ENCODE results near the gene ADAMTS4.

ADAMTS4 gene

GRCh38 chr1:161223805-161224694 is 25.2 kb upstream of the ADAMTS4 start:
- WGBS: 100% methylated on average over 4 of the region's 7 CpGs
- peaks cover 15% of the 10 kb centered on the region for H3K4me1 ChIP-seq (ENCODE audit: control insufficient read depth, insufficient read depth, low read depth, low read length)
- H3K4ac ChIP-seq (ENCODE audit: low read depth in 1 of 2, low read length in 2 of 2): no peak overlapping the region

GRCh38 chr1:161222175-161223019 is 23.5 kb upstream of the ADAMTS4 start:
- WGBS: 81% methylated on average over 6 of the region's 6 CpGs
- no peak overlapping the region for H3K23ac ChIP-seq (ENCODE audit: low read length in 2 of 2)
- no peak overlapping the region for H3K4me3 ChIP-seq (ENCODE audit: insufficient read depth in 1 of 2, low read depth in 1 of 2, low read length in 2 of 2)
- H2AK5ac ChIP-seq (ENCODE audit: low read length, severe bottlenecking): no peak overlapping the region
- H3K4me2 ChIP-seq (ENCODE audit: low read length, poor library complexity, severe bottlenecking): no peak overlapping the region
- H3K27ac ChIP-seq (ENCODE audit: low read length, poor library complexity, severe bottlenecking): no peak overlapping the region
- H3K14ac ChIP-seq (ENCODE audit: low read length in 2 of 2): no peak overlapping the region
- H3K36me3 ChIP-seq (ENCODE audit: control insufficient read depth in 1 of 2, insufficient read depth in 2 of 2, low read depth in 1 of 2, low read length in 2 of 2): no peaks in the 10 kb centered on the region
- H2BK15ac ChIP-seq (ENCODE audit: low read depth, poor library complexity, severe bottlenecking): no peak overlapping the region
- H3K9ac ChIP-seq (ENCODE audit: low read length): no peak overlapping the region
- H2BK12ac ChIP-seq (ENCODE audit: low read length in 2 of 2): no peak overlapping the region
- H3K4ac ChIP-seq (ENCODE audit: low read depth in 1 of 2, low read length in 2 of 2): no peak overlapping the region
- H2AFZ ChIP-seq (ENCODE audit: low read depth, low read length): no peak overlapping the region
- H2BK5ac ChIP-seq (ENCODE audit: low read depth, low read length, poor library complexity, severe bottlenecking): no peak overlapping the region
- H2BK120ac ChIP-seq (ENCODE audit: low read depth, low read length): no peak overlapping the region
- no peak for DNase-seq
- H3K9me3 ChIP-seq (ENCODE audit: control insufficient read depth, low read length): no peaks in the 10 kb centered on the region
- H4K8ac ChIP-seq (ENCODE audit: low read length): no peak overlapping the region
- H3K18ac ChIP-seq (ENCODE audit: low read depth in 1 of 2, low read length in 2 of 2): no peak overlapping the region
- peaks cover 14% of the 10 kb centered on the region for H3K4me1 ChIP-seq (ENCODE audit: control insufficient read depth, insufficient read depth, low read depth, low read length)
- peaks cover 0 to 6% of the 10 kb centered on the region in 2 experiments for H3K27me3 ChIP-seq (ENCODE audit: control insufficient read depth in 1 of 2, insufficient read depth in 1 of 2, low read length in 2 of 2)
- peaks cover 6% of the 10 kb centered on the region for H3K79me1 ChIP-seq (replicated peaks; ENCODE audit: low read length, poor library complexity, severe bottlenecking)
- H4K91ac ChIP-seq (ENCODE audit: low read length): no peak overlapping the region

More at GRCh38 chr1:161223805-161224694, 25.2 kb upstream of the ADAMTS4 start:
- Histone ChIP-seq H2AK5ac (ENCODE audit: low read length, severe bottlenecking) (no peak overlapping the region), H3K27ac (ENCODE audit: low read length, poor library complexity, severe bottlenecking) (no peak overlapping the region), H2BK12ac (ENCODE audit: low read length in 2 of 2) (no peak overlapping the region), H3K18ac (ENCODE audit: low read depth in 1 of 2, low read length in 2 of 2) (no peak overlapping the region), H3K4me3 (ENCODE audit: insufficient read depth in 1 of 2, low read depth in 1 of 2, low read length in 2 of 2) (no peak overlapping the region), H3K79me1 (replicated peaks; ENCODE audit: low read length, poor library complexity, severe bottlenecking) (peaks cover 14% of the 10 kb centered on the region), H2BK15ac (ENCODE audit: low read depth, poor library complexity, severe bottlenecking) (no peak overlapping the region), H2BK120ac (ENCODE audit: low read depth, low read length) (no peak overlapping the region), H3K23ac (ENCODE audit: low read length in 2 of 2) (no peak overlapping the region), H2AFZ (ENCODE audit: low read depth, low read length) (no peak overlapping the region), H3K14ac (ENCODE audit: low read length in 2 of 2) (no peak overlapping the region), H3K9me3 (ENCODE audit: control insufficient read depth, low read length) (no peaks in the 10 kb centered on the region), H4K8ac (ENCODE audit: low read length) (no peak overlapping the region), H3K9ac (ENCODE audit: low read length) (no peak overlapping the region), H3K36me3 (ENCODE audit: control insufficient read depth in 1 of 2, insufficient read depth in 2 of 2, low read depth in 1 of 2, low read length in 2 of 2) (peaks cover 11 to 14% of the 10 kb centered on the region in 2 experiments), H4K91ac (ENCODE audit: low read length) (no peak overlapping the region), H2BK5ac (ENCODE audit: low read depth, low read length, poor library complexity, severe bottlenecking) (no peak overlapping the region), H3K4me2 (ENCODE audit: low read length, poor library complexity, severe bottlenecking) (no peak overlapping the region), H3K27me3 (ENCODE audit: control insufficient read depth in 1 of 2, insufficient read depth in 1 of 2, low read length in 2 of 2) (peaks cover 0 to 6% of the 10 kb centered on the region in 2 experiments)
- no peak for DNase-seq

GRCh38 chr1:161220002-161220401 is 21.1 kb upstream of the ADAMTS4 start:
- Histone ChIP-seq H2BK5ac (ENCODE audit: low read depth, low read length, poor library complexity, severe bottlenecking) (no peak overlapping the region), H4K8ac (ENCODE audit: low read length) (no peak overlapping the region), H3K4ac (ENCODE audit: low read depth in 1 of 2, low read length in 2 of 2) (no peak overlapping the region), H2BK15ac (ENCODE audit: low read depth, poor library complexity, severe bottlenecking) (no peak overlapping the region), H3K18ac (ENCODE audit: low read depth in 1 of 2, low read length in 2 of 2) (no peak overlapping the region), H3K36me3 (ENCODE audit: control insufficient read depth in 1 of 2, insufficient read depth in 2 of 2, low read depth in 1 of 2, low read length in 2 of 2) (peaks cover 4 to 8% of the 10 kb centered on the region in 2 experiments), H3K27me3 (ENCODE audit: control insufficient read depth in 1 of 2, insufficient read depth in 1 of 2, low read length in 2 of 2) (peaks cover 0 to 6% of the 10 kb centered on the region in 2 experiments), H3K4me2 (ENCODE audit: low read length, poor library complexity, severe bottlenecking) (no peak overlapping the region), H3K14ac (ENCODE audit: low read length in 2 of 2) (no peak overlapping the region), H2AK5ac (ENCODE audit: low read length, severe bottlenecking) (no peak overlapping the region), H2BK12ac (ENCODE audit: low read length in 2 of 2) (no peak overlapping the region), H3K9ac (ENCODE audit: low read length) (no peak overlapping the region), H2AFZ (ENCODE audit: low read depth, low read length) (no peak overlapping the region), H3K9me3 (ENCODE audit: control insufficient read depth, low read length) (no peaks in the 10 kb centered on the region), H3K4me3 (ENCODE audit: insufficient read depth in 1 of 2, low read depth in 1 of 2, low read length in 2 of 2) (no peak overlapping the region), H3K4me1 (ENCODE audit: control insufficient read depth, insufficient read depth, low read depth, low read length) (peaks cover 3% of the 10 kb centered on the region), H3K23ac (ENCODE audit: low read length in 2 of 2) (no peak overlapping the region), H3K27ac (ENCODE audit: low read length, poor library complexity, severe bottlenecking) (no peak overlapping the region), H2BK120ac (ENCODE audit: low read depth, low read length) (no peak overlapping the region), H3K79me1 (replicated peaks; ENCODE audit: low read length, poor library complexity, severe bottlenecking) (no peaks in the 10 kb centered on the region), H4K91ac (ENCODE audit: low read length) (no peak overlapping the region)
- DNase-seq: no peak
- WGBS: 89% methylated on average over 5 of the region's 5 CpGs
